PC-3 (cell line): ENCODE data around the gene DIPK2B. TPM values are rescaled to one million over a fixed set of nuclear protein-coding genes. Genes with fewer than 3 reads are reported as not detected.

ENCODE experiments used
- ATAC-seq: fragments of 200-7000 bp; cut with Tn5 transposase; 2 replicates; pipeline ENCODE4 v1.9.1; 2020; ENCODE audit warnings: mild to moderate bottlenecking, moderate library complexity
- BruUV-seq: library from RNA; stranded (reverse); fragments of 400-500 nt; replicated peaks from 2 replicates; lab custom pipeline; 2021; lab: Mats Ljungman, UMichigan
- CTCF ChIA-PET: fragments of 300-600 bp; sonication (Branson Sonifier 250); formaldehyde crosslinking; loops from one replicate; lab custom pipeline; 2022; ENCODE audit warnings: antibody characterized with exemption; lab: Charles Lee
- POLR2A ChIA-PET: fragments of 300-600 bp; sonication (Branson Sonifier 250); formaldehyde crosslinking; loops from one replicate; lab custom pipeline; 2022; ENCODE audit warnings: antibody characterized with exemption; ENCODE audit not compliant: unreplicated experiment; lab: Charles Lee
- DNase-seq: peaks from one replicate; pipeline ENCODE4 v3.0.0-alpha.2; 2015
- H2AFZ ChIP-seq: fragments of 300-600 bp; sonication (generic); 2 replicates; pipeline ENCODE4 v1.6.0; 2016; ENCODE audit warnings: antibody characterized with exemption, low read length
- H3F3A ChIP-seq: fragments of 300-600 bp; sonication (generic); one replicate; pipeline ENCODE4 v1.6.0; 2017; ENCODE audit warnings: antibody characterized with exemption, low read length, control low read depth, mild to moderate bottlenecking; ENCODE audit not compliant: unreplicated experiment
- H3K27ac ChIP-seq: fragments of 300-600 bp; sonication (generic); 2 replicates; pipeline ENCODE4 v1.5.1; 2016; ENCODE audit warnings: mild to moderate bottlenecking, low read length
- H3K27me3 ChIP-seq: fragments of 300-600 bp; sonication (generic); 2 replicates; pipeline ENCODE4 v1.6.1; 2016; ENCODE audit warnings: low read length, mixed read lengths
- H3K36me3 ChIP-seq: fragments of 300-600 bp; sonication (generic); 2 replicates; pipeline ENCODE4 v1.6.1; 2016; ENCODE audit warnings: low read depth, mixed run types, low read length, mixed read lengths
- H3K4me1 ChIP-seq: fragments of 300-600 bp; sonication (generic); 2 replicates; pipeline ENCODE4 v1.5.1; 2016; ENCODE audit warnings: low read length; ENCODE audit not compliant: insufficient read depth
- H3K4me2 ChIP-seq: fragments of 300-600 bp; sonication (generic); 2 replicates; pipeline ENCODE4 v1.6.0; 2016; ENCODE audit warnings: low read length
- H3K4me3 ChIP-seq: fragments of 300-600 bp; sonication (generic); 2 replicates; pipeline ENCODE4 v1.5.1; 2016; ENCODE audit warnings: mild to moderate bottlenecking, low read length, mixed read lengths
- H3K79me2 ChIP-seq: fragments of 300-600 bp; sonication (generic); 2 replicates; pipeline ENCODE4 v1.6.1; 2017; ENCODE audit warnings: low read length, mixed read lengths
- H3K9ac ChIP-seq: fragments of 300-600 bp; sonication (generic); 2 replicates; pipeline ENCODE4 v1.6.0; 2016; ENCODE audit warnings: mild to moderate bottlenecking, low read length
- H3K9me2 ChIP-seq: fragments of 300-600 bp; sonication (generic); replicated peaks from 2 replicates; pipeline ENCODE4 v1.6.1; 2016; ENCODE audit warnings: mixed run types, low read length, mixed read lengths
- H3K9me3 ChIP-seq: fragments of 300-600 bp; sonication (generic); 2 replicates; pipeline ENCODE4 v1.6.1; 2016; ENCODE audit warnings: low read length, mixed read lengths
- H4K20me1 ChIP-seq: fragments of 300-600 bp; sonication (generic); 2 replicates; pipeline ENCODE4 v1.6.1; 2016; ENCODE audit warnings: low read length, mixed read lengths
- EZH2 ChIP-seq: fragments of 300-600 bp; sonication (generic); IDR thresholded peaks from one replicate; pipeline ENCODE4 v1.6.1; 2017; ENCODE audit warnings: antibody characterized with exemption, mild to moderate bottlenecking, low read length; ENCODE audit not compliant: unreplicated experiment
- EZH2phosphoT487 ChIP-seq: fragments of 300-600 bp; sonication (generic); IDR thresholded peaks from 2 replicates; pipeline ENCODE4 v1.6.1; 2018; ENCODE audit warnings: mild to moderate bottlenecking, antibody characterized with exemption, low read length, borderline replicate concordance
- intact Hi-C: fragments of 100-400 bp; cut with micrococcal nuclease; formaldehyde crosslinking; loops from 2 replicates; pipeline ENCODE4 v1.9.0; 2023
- total RNA-seq: library from RNA; depleted of rRNA; stranded (reverse); fragments of >200 nt; gene quantifications from 2 replicates; pipeline ENCODE4 v1.2.3, GENCODE V29; 2014
- TF ChIP-seq, protein P1 (sequence below): fragments of 300-600 bp; sonication (generic); conservative IDR thresholded peaks from 2 replicates; pipeline ENCODE4 v1.5.1; 2017; ENCODE audit warnings: antibody characterized with exemption, low read depth, mild to moderate bottlenecking, low read length

Gene DIPK2B
- total RNA-seq, 1 experiment from 2014 or later, result 0.18 TPM

DNA sequence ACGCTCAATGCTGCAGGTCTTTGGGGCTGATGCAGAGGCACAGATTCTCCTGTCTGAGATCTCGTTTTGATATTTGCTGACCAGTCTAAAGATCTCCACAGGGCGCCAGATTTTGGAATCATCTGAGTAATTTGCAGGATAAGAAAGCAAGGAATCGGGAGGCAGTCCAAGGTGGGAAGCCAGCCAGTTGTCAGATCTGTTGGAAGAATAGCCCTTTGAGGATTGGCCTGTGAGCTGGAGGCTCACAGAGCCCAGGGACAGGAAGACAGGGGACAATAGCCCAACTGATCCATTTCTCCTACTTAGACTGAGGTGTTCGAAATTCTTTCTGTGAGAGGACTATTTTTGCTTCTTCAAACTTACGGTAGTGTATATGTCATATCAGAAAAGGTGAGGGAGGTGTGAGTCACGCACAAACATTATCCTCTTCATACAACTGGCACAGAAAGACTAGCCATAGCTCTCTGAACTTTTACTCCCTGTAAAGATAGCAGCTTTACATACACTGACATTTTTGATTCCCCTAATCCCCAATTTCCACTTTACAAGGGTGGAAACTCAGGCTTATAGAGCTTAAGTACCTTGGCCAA is 8.8 kb downstream of the DIPK2B start:
- Histone ChIP-seq H3K36me3 (no peaks in the 10 kb centered on the region), H3K79me2 (no peaks in the 10 kb centered on the region), H3K9me3 (no peaks in the 10 kb centered on the region), H3K27me3 (no peaks in the 10 kb centered on the region), H4K20me1 (no peaks in the 10 kb centered on the region), H3K4me2 (peak overlapping the region; percentile 31), H3K4me3 (no peak overlapping the region), H2AFZ (no peak overlapping the region; the same call in 1 of the 2 replicates), H3K27ac (peak overlapping the region; percentile 70), H3K9me2 (no peaks in the 10 kb centered on the region), H3K9ac (peak overlapping the region; percentile 24; the same call in 1 of the 2 replicates), H3F3A (no peaks in the 10 kb centered on the region), H3K4me1 (peaks cover 33% of the 10 kb centered on the region)
- no TSS peak for BruUV-seq
- ChIA-PET POLR2A (interaction anchor here (0.6 kb wide), 1 partner anchor 116 kb away, joined by 6 read pairs; no protein-coding TSS in a partner anchor), CTCF (no interaction called here)
- peak; percentile 59 for DNase-seq
- peak; percentile 54 for ATAC-seq
- TF ChIP-seq EZH2 (no peak), EZH2phosphoT487 (no peak)
- TF ChIP-seq, protein P1, sequence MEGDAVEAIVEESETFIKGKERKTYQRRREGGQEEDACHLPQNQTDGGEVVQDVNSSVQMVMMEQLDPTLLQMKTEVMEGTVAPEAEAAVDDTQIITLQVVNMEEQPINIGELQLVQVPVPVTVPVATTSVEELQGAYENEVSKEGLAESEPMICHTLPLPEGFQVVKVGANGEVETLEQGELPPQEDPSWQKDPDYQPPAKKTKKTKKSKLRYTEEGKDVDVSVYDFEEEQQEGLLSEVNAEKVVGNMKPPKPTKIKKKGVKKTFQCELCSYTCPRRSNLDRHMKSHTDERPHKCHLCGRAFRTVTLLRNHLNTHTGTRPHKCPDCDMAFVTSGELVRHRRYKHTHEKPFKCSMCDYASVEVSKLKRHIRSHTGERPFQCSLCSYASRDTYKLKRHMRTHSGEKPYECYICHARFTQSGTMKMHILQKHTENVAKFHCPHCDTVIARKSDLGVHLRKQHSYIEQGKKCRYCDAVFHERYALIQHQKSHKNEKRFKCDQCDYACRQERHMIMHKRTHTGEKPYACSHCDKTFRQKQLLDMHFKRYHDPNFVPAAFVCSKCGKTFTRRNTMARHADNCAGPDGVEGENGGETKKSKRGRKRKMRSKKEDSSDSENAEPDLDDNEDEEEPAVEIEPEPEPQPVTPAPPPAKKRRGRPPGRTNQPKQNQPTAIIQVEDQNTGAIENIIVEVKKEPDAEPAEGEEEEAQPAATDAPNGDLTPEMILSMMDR, result no peak
- intact Hi-C loops, result no loop called here

DNA sequence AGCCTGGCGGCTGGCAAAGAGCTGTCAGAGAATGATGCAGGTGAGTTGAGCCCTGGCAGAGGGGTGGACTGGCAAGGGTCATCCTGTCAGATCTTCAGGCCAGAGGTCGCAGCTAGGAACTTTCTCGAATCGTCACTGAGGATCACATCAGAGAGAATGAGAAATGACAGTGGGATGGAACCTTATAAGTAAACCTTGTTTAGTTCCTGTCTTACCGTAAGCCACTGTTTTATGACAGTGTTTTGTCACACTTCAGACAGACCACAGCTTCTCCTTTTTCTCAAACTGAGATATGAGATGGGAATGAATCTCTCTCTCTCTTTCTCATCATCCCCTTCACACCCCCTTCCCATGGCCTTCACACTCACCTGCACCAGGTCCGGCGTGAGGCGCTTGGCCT is 9.3 kb downstream of the DIPK2B start:
- Histone ChIP-seq H3K9me2 (no peaks in the 10 kb centered on the region), H3K27ac (peak overlapping the region; percentile 70), H3K27me3 (no peaks in the 10 kb centered on the region), H3F3A (no peaks in the 10 kb centered on the region), H3K4me2 (peak overlapping the region; percentile 31), H3K9ac (peak overlapping the region; percentile 24; the same call in 1 of the 2 replicates), H4K20me1 (no peaks in the 10 kb centered on the region), H3K9me3 (no peaks in the 10 kb centered on the region), H2AFZ (no peak overlapping the region), H3K79me2 (no peaks in the 10 kb centered on the region), H3K4me1 (peaks cover 31% of the 10 kb centered on the region), H3K36me3 (no peaks in the 10 kb centered on the region), H3K4me3 (no peak overlapping the region)
- no peak for ATAC-seq
- no peak for DNase-seq
- no TSS peak for BruUV-seq
- intact Hi-C loops, result no loop called here
- ChIA-PET CTCF (interaction anchor here (0.6 kb wide), 1 partner anchor 54 kb away, joined by 3 read pairs; no protein-coding TSS in a partner anchor), POLR2A (no interaction called here)
- TF ChIP-seq EZH2 (no peak), EZH2phosphoT487 (no peak)
- TF ChIP-seq, protein P1, result no peak

GRCh38 chrX:45187731-45188130 is 12.9 kb downstream of the DIPK2B start:
- CTCF ChIA-PET, result interaction anchor here (0.6 kb wide), 1 partner anchor 134 kb away, joined by 4 read pairs; no protein-coding TSS in a partner anchor
- Histone ChIP-seq H3K4me1 (peaks cover 24% of the 10 kb centered on the region), H3K79me2 (no peaks in the 10 kb centered on the region), H3K27me3 (no peaks in the 10 kb centered on the region), H4K20me1 (no peaks in the 10 kb centered on the region), H3K4me2 (peak overlapping the region; percentile 84), H3K9ac (peak overlapping the region; percentile 81), H3K4me3 (peak overlapping the region; percentile 71), H3K9me2 (no peaks in the 10 kb centered on the region), H2AFZ (peak overlapping the region; percentile 95), H3K9me3 (no peaks in the 10 kb centered on the region), H3K36me3 (no peaks in the 10 kb centered on the region), H3K27ac (peak overlapping the region; percentile 88), H3F3A (no peaks in the 10 kb centered on the region)
- intact Hi-C loops, result loop anchor here (10.0 kb wide), 3 partner anchors 73 to 243 kb away; no protein-coding TSS in a partner anchor
- BruUV-seq, result no TSS peak
- ATAC-seq (peak; percentile 7), DNase-seq (peak; percentile 19)
- POLR2A ChIA-PET, result interaction anchor here (0.6 to 0.7 kb wide), 4 partner anchors 15 to 584 kb away, joined by 4 to 8 read pairs (median 5); no protein-coding TSS in a partner anchor
- TF ChIP-seq EZH2phosphoT487 (no peak), EZH2 (no peak)
- TF ChIP-seq, protein P1, result no peak
